H7 (cell line): Measurements from ENCODE around the gene KIRREL3. TPM values are rescaled to one million over a fixed set of nuclear protein-coding genes. Genes with fewer than 3 reads are reported as not detected.
A peak's percentile ranks its signal among the peaks of the same experiment; 100 is the strongest.

Experiments used
- DNase-seq: peaks from one replicate; pipeline ENCODE4 v3.0.0; 2012
- H3K27me3 ChIP-seq: 2 replicates; pipeline ENCODE4 v1.6.0; 2011; ENCODE audit warnings: mild to moderate bottlenecking, low read length; ENCODE audit not compliant: control insufficient read depth, insufficient read depth
- H3K36me3 ChIP-seq: replicated peaks from 2 replicates; pipeline ENCODE4 v1.5.1; 2011; ENCODE audit warnings: low read length; ENCODE audit not compliant: control insufficient read depth, insufficient read depth
- H3K4me3 ChIP-seq: 2 replicates; pipeline ENCODE4 v1.5.1; 2011; ENCODE audit warnings: low read depth, mild to moderate bottlenecking, control low read depth, low read length, moderate library complexity; ENCODE audit not compliant: insufficient read depth
- total RNA-seq: library from RNA; depleted of rRNA; stranded (reverse); fragments of >200 nt; shearing (Covaris generic); gene quantifications from 2 replicates; pipeline ENCODE4 v1.2.3, GENCODE V29; 2014

Gene KIRREL3
- total RNA-seq, 1 experiment from 2014 or later = 0.10 TPM

DNA sequence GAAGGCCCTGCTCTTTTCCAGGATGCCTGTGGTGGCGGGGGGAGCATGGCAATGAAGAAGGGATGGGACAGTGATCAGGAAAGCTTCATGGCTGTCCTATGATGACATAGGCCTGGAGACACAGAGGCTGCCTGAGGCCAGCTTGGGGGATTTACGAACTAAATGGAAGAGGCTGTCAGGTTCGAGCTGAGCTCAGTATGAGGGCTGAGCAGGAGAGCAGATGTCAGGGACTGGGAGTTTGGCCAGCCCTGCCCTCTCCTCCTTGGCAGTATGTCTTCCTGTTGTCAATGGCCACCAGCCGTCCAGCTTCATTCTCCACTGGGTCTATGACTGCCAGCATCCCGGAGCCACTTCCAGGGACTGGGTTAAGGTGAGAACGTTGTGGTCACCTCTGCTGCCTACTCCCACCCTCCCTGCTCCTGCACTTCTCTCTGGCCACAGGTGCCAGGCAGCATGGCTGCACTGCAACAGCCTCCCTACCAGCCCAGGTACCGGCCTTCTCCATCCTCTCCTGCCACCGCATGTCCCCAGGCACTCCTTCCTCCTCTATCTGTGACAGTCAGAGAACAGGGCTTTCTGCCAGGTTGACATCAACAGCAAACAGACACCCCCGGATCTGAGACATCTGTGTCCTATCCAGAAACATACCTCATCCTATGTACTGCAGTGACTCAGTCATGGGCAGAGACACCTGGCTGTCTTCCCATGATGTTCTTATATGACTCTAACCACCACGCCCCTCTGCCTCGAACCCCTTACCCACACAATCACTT, 75.1 kb downstream of the KIRREL3 start:
- no peaks in the 10 kb centered on the region for H3K36me3 ChIP-seq
- H3K27me3 ChIP-seq = no peaks in the 10 kb centered on the region
- no peak for DNase-seq
- H3K4me3 ChIP-seq = no peak overlapping the region

DNA sequence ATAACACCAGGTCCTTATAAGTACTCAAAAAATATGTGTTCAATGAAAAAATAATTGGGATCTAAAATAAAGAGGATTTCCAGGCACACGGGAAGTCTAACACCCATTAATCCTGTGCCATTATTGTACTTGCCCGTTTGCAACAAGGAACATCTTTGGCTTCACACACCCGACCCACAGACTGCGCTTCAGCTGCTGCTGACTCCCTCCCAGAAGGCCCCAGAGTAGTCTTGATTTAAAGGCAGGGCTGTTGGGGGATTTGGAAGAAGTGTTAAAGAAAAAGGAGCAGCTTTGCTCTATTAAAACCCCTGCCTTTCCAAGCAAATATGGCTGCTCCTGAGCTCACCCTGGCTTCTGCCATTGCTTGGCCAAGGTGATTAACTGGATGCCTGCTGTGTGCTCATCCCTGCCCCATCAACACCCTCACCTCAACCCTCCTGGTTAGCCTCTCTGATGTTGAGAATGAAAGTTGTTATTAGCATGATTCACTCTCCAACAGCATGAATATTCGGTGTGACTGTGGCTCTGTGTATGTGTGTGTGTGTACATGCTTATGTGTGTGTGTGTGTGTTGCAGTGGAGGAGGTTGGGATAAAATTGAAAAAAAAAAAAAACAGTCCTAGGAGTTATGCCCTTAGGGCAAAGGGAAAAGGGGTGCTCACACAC, 76.1 kb downstream of the KIRREL3 start:
- no peak for DNase-seq
- Histone ChIP-seq H3K4me3 (no peak overlapping the region), H3K36me3 (no peaks in the 10 kb centered on the region), H3K27me3 (no peaks in the 10 kb centered on the region)

DNA sequence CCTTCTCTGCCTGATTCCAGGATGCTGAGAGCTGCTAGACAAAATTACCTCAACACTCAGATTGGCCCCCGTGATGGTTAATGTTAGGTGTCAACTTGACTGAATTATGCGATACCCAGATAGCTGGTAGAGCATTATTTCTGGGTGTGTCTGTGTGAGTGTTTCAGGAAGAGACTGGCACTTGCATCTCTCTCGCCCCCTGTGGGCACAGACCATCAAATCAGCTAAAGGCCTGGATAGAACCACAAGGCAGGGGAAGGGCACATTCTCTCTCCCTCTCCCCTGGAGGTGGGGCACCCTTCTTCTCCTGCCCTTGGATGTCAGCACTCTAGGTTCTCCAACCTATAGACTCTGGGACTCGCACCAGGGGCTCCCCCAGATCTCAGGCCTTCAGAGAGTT, 79.7 kb downstream of the KIRREL3 start:
- no peak overlapping the region for H3K4me3 ChIP-seq
- no peaks in the 10 kb centered on the region for H3K36me3 ChIP-seq
- DNase-seq = peak; percentile 27
- H3K27me3 ChIP-seq = no peaks in the 10 kb centered on the region

DNA sequence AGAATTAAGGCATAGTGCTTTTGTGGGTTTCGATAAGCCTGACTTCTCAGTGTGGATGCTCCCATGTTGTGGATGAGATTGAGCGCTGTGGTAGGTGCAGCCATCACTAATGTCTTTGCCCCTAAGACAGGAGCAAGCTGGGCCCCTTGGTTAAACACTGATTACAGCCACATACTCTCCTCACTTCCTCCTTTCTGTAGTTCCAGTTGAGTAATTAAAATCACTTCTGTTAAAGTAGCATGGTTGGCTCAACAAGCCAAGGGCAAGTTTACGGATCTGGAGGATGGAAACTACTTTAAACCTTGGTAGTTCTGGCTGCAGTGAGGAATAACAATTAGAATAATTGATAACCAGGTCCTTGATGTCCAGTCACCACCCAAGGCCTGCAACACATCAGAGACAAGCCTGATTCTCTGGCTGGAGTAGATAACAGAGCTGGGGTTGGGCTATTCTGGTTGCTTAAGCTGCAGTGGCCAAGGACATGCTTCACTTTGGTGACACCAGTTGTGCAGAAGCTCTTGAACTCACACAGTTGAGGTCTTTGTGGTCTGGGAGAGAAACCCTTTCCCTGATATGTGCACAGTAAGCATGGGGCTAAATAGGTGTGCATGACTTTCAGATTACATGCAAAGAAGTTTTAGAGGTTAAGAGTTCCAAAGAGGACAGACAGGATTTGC, 81.3 kb downstream of the KIRREL3 start:
- Histone ChIP-seq H3K4me3 (no peak overlapping the region), H3K36me3 (no peaks in the 10 kb centered on the region), H3K27me3 (no peaks in the 10 kb centered on the region)
- DNase-seq = no peak

DNA sequence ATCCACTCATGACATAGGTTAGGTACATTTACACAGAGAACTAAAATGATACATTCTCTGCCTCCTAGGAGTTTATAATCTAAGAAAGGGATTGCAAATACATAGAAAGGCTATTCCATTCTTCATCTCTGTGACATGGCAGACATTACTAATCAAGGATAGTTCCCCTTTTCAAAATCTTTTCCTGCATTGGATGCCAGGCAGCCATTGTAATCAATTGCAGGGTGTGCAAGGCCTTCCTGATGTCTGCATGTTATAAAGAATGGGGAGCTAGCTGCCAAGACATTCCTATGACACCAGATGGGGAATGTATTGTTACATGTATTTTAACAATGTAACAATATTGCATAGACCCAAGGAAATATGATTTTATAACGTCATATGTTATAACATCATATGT, 82.0 kb downstream of the KIRREL3 start:
- Histone ChIP-seq H3K27me3 (no peaks in the 10 kb centered on the region), H3K36me3 (no peaks in the 10 kb centered on the region), H3K4me3 (no peak overlapping the region)
- no peak for DNase-seq

DNA sequence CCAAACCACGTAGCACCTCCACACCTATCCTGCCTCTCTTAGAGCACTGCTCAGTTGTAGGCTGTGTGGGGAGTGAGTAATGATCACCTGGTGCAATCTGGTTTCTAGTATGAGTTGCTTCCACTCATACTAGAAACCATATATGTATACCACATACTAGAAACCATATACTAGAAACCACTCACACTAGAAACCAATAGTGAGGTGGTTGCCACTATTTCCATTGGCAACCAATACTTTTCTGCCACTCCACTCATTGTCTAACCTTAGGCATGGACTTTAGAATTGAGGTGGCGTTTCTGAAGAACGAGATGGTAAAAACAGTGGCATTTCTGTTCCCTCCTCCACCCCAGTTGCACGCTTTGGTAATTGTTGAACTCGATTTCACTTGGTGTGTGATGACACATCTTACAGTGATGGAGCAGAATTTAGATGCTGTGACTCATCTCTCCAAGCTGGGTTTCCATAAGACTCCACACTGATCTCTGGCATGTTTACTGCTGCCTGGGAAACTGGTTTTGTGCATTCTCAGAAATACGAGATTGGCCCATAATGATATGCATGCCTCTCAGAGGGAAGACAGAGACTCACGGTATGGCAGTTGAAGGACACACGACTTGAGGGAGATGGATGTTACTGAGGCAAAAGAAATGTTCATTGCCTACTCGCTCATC, 82.9 kb downstream of the KIRREL3 start:
- H3K4me3 ChIP-seq = no peak overlapping the region
- H3K27me3 ChIP-seq = no peaks in the 10 kb centered on the region
- no peaks in the 10 kb centered on the region for H3K36me3 ChIP-seq
- DNase-seq = no peak

DNA sequence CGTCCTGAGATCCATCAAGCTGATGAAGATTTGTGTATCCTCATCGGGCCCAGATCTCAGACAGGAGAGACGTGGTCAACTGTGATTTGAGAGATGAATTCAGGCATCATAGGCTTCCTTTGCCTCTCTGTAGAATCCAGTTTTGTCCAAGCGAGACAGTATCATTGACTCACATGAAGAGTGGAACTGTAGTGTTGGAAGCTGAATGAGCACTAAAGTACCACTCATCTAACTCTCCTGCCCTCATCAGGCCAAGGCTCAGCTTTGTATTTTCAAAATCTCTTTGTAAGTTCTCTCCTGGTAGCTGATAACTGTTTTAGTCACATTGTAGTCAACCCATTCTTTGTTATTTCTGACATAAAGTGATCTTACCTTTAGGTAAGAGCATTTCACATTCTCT, 85.1 kb downstream of the KIRREL3 start:
- H3K36me3 ChIP-seq = no peaks in the 10 kb centered on the region
- H3K4me3 ChIP-seq = no peak overlapping the region
- no peaks in the 10 kb centered on the region for H3K27me3 ChIP-seq
- DNase-seq = no peak

DNA sequence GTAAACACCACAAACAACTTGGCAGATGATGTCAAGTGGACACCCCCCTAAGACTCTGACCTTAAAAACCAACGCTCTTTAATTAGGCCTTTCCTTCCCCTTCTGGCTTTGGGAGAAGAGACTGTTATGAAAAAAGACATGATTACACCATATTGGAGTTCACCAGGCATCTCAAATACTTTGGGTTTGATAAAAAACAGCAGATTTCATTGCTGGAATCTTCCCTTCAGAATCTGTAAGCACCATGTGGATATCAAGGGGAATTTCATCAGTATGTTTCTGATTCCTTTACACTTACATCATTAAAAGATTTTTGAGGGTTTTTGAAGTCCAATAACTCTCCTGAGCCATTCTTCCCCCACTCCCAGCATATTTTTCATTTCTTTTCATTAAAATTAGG, 85.6 kb downstream of the KIRREL3 start:
- Histone ChIP-seq H3K36me3 (no peaks in the 10 kb centered on the region), H3K4me3 (no peak overlapping the region), H3K27me3 (no peaks in the 10 kb centered on the region)
- DNase-seq = no peak

DNA sequence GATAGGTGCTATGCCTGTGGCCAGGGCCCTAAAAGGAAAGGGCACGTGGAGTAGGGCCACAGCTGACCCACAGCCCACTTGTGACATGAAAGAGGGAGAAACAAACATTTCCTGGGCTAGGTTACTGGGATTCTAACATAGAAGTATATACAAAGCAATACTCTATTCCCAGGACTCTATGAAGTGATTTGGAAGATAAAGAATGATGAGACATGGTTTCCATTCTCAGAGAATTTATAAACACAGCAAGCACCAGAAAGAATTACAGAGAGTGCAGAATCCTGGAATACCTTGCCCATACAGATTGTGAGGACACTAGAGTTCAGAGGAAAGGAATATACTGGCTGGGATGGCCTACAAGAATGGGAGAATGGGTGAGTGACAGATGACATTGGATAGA, 86.4 kb downstream of the KIRREL3 start:
- no peak overlapping the region for H3K4me3 ChIP-seq
- DNase-seq = no peak
- no peaks in the 10 kb centered on the region for H3K27me3 ChIP-seq
- H3K36me3 ChIP-seq = no peaks in the 10 kb centered on the region

DNA sequence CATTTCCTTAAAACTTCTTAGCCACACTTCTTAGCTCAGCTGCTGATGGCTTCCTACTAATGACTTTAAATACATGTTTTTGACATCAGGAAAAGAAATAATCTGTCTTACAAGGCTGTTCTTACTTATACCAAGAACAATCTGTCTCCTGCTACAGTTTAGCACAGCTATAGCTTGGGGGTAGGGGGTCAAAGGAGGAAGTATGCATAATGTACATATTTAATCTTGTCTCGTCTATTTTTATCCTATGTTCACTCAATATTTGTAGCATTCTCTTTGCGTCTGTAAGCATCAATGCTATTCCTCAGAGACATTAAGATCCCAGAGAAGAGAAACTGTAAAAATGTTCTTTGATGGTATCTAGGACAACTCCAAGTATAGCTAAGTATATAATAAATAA, 96.0 kb downstream of the KIRREL3 start:
- H3K36me3 ChIP-seq = no peaks in the 10 kb centered on the region
- no peaks in the 10 kb centered on the region for H3K27me3 ChIP-seq
- no peak for DNase-seq
- no peak overlapping the region for H3K4me3 ChIP-seq

DNA sequence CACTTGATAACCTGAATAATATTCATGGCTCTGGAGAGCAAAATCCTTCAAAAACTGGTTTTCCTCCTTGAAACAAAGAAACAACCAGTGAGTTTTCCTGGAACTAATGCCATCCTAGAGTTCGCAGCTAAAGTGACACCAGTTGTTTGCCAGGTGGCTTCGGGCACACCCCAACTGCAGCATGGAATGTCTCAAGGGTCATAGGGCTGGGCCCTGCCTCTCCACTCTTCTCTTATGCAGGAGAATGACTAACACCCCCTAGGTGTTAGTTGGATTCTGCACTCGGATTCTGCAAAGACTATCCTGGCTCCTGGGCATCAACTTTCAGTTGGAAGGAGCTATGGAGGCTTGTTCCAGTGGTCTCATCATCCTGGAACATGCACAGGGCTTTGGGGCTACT, 98.8 kb downstream of the KIRREL3 start:
- no peaks in the 10 kb centered on the region for H3K36me3 ChIP-seq
- H3K4me3 ChIP-seq = no peak overlapping the region
- DNase-seq = no peak
- no peaks in the 10 kb centered on the region for H3K27me3 ChIP-seq

DNA sequence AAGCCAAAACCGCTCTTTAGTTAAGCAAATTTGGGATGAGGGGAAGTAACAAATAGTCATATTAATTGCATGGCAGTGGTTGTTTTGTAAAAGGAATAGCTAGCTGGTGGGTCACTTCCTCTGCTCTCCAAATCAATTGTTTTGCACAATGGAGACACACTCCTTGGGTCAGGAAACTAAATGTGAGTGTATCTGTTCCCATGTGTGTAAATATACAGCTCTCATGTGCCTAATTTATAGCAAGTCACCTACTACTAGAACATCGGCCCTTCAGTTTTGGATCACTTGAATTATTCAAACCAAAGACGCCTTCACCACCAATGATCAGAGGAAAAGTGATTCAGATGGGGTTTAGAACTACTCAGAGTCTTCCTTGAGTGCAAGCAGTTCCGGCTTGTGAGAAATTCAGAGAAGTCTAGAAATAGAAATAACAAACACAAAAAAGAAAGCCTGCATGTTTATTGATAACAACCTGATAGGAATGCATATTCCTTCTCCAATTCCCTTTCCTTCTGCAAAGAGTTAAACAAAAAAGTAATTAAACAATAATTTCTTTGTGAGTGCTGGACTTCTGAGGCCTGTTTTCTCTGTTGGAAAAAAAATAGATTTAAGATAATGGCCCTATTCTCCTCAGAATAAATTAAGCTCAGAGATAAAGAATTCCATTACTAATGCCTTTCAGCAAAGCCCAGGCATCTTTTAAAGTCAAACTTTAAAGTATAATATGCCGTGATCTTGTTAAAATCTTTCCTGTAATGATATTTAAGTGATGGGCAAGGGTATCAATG, 100.4 kb downstream of the KIRREL3 start:
- Histone ChIP-seq H3K4me3 (no peak overlapping the region), H3K36me3 (no peaks in the 10 kb centered on the region), H3K27me3 (no peaks in the 10 kb centered on the region)
- no peak for DNase-seq

DNA sequence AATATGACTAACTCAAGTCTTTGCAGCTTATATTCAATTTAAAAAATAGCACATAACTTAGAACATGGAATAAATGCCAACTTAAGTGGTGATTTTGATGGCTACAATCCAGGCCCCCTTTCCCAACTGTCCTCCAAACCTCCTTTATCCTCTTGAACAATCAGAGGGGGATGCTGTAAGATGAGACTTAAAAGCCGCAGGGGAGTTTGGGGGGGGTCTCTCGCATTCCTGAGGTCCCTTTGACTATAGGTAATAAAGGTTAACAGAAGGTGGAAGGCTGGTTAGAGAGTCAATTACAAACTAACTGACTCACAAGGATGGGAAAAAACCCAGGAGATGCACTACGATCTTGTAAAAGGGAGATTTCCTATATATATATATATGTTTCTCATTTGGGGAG, 101.8 kb downstream of the KIRREL3 start:
- no peaks in the 10 kb centered on the region for H3K36me3 ChIP-seq
- no peaks in the 10 kb centered on the region for H3K27me3 ChIP-seq
- peak; percentile 38 for DNase-seq
- no peak overlapping the region for H3K4me3 ChIP-seq

DNA sequence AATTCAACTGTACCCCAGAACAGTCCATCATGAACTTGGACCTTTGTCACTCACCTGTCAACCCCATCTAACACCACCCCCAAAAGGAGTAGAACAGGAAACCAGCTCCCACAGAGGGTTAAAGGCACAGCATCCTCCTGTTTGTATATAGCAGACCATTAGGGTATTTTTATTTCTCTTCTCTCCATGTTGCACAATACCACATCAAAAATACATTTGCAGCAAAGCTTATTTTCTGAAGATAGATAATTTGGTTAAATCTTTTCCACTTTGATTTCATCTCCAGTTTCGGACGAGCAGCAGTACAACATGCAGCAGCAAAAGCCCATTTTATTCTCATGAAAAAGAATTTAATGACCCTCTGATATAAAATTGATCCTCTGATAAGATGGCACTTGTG, 103.1 kb downstream of the KIRREL3 start:
- DNase-seq = no peak
- no peaks in the 10 kb centered on the region for H3K27me3 ChIP-seq
- H3K4me3 ChIP-seq = no peak overlapping the region
- no peaks in the 10 kb centered on the region for H3K36me3 ChIP-seq
